ENCODE measurements around the gene DNAH8.
"Not testable (repeated sequence)": the region's sequence is repeated elsewhere in the genome, so short reads cannot be mapped to it uniquely, and the experiment has no call there.

DNAH8 gene

GRCh38 chr6:38715016-38715689, at the start of gene DNAH8:
DNAH8 (plus strand) TSS chr6:38715311; CDS start chr6:38722810, 7,499 bp downstream.
- no peak for DNase-seq (ENCODE audit: low read depth)

- DNase-seq (ENCODE audit: low read depth), result peak; percentile 13
Observed at GRCh38 chr6:38671885-38672467, 43.1 kb upstream of the DNAH8 start.

DNA sequence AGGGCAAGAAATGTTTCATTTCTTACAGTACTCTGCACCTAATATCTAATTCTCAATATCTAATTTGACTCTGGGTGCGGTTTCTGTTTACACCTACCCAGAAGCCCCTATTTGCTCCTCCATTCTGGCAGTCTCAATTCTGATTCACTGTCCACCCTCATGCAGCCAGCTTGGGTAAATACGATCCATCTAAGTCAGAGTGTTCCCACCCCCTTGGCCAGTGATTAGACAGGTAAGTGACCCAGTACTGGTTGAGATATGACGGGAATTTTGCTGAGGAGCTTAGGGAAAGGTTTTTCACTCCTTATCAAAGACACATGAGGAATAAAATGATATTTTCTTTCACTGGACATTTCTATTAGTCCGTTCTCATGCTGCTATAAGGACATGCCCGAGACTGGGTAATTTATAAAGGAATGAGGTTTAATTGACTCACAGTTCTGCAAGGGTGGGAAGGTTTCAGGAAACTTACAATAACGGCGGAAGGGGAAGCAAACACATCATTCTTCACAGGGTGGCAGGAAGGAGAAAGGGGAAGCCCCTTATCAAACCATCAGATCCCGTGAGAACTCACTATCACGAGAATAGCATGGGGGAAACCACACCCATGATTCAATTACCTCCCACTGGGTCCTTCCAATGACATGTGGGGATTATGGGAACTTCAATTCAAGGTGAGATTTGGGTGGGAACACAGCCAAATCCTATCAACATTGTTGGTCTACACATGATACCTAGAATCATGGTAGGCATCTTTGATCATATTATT, 41.5 kb upstream of the DNAH8 start:
- DNase-seq (ENCODE audit: low read depth), result no peak

- no peak for DNase-seq (ENCODE audit: low read depth)
Observed at GRCh38 chr6:38676236-38676973, 38.7 kb upstream of the DNAH8 start.

DNA sequence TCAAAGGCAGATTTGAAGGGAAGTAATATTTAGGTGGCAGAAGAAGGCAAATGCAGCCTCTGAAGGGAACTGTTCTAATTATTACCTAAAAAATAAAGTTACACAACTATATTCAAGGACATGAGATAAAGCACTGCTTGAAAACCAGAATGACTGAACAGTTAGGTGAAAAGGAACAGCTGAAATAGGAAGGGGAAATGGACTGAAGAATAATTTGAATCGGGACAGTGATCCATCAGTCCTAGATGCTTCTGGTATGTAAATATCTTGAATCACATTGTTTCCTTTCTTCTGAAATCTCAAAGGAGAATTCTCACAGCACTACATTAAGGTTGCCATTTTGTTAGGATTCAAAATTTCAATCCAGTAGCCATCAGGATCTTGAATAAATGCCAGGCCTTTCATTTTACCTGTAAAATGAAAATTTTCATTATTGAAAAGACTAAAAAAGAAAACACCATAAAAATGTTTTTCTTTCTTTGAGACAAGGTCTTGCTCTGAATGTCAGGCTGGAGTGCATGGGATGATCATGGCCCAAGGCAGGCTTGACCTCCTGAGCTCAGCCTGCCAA, 38.1 kb upstream of the DNAH8 start:
- no peak for DNase-seq (ENCODE audit: low read depth)

GRCh38 chr6:38678178-38678760, 36.8 kb upstream of the DNAH8 start:
- no peak for DNase-seq (ENCODE audit: low read depth)

DNA sequence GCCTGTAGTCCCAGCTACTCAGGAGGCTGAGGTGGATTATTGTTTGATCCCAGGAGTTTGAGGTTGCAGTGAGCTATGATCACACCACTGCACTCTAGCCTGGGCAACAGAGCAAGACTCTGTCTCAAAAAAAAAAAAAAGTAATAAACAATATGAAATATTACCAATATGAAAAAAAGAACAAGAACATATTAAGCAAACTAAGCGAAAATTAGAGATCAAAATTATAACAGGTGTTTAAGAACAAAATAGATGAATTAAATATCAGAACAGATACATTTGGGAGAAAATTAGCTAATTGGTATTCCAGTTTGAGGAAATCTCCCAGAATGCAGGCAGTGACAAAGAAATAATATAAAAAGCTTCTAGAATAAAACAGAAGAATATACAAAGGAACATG, 35.4 kb upstream of the DNAH8 start:
- no peak for DNase-seq (ENCODE audit: low read depth)

DNA sequence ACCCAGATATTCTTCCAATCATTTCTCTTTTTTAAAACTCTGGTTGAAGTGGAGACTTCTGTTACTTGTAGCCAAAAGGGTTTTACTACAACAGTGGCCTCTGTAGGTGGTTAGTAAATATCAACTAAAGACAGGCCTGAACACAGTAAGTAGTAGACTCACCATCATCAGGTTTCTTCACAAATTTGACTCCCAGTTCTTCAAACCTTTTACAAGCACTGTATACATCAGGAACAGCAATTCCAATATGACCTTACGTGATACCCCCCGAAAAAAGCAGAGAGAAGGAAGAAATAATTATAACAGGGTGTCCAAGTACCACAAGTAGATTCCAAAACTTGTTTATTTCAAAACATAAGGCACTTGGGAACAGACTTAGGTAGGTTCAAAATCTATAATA, 33.3 kb upstream of the DNAH8 start:
- DNase-seq (ENCODE audit: low read depth), result no peak

- no peak for DNase-seq (ENCODE audit: low read depth)
Observed at GRCh38 chr6:38684237-38684636, 30.9 kb upstream of the DNAH8 start.

- no peak for DNase-seq (ENCODE audit: low read depth)
Observed at GRCh38 chr6:38684904-38685303, 30.2 kb upstream of the DNAH8 start.

DNA sequence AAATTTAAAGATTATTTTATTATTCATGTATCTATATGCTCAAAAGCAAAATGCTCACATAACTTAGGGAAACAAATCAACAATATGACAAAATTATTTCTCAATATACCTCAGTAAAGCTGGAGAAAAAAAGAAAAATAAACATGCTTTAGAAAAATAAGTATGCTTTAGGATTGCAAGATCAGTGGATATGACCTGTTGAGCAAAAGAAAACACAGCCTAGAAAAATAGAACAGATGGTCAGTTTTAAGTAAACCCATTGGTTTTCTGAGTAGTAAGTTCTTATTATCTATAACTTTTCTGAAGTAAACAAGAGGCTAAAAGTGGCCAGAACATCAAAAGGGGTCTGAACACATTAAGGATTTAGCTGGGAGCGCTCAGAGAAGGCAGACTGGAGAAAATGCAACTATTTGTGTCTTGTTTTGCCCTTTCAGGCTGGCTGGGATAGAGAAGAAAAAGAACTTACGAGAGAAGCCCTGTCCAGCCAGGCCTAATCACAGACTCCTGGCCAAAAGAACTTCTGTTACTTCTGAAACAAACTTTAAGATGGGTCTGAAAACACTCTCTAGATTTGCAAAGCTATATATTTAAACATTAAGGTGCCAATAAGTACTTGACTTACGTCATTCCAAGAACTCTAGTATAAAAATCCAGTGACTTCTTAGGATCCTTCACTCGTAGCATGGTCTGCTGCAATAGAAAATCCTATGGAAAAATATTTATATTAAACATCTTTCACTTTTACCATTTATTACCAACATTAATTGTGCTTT, 28.7 kb upstream of the DNAH8 start:
- no peak for DNase-seq (ENCODE audit: low read depth)

- DNase-seq (ENCODE audit: low read depth), result no peak
Observed at GRCh38 chr6:38687043-38687353, 28.1 kb upstream of the DNAH8 start.

GRCh38 chr6:38687549-38687948, 27.6 kb upstream of the DNAH8 start:
- no peak for DNase-seq (ENCODE audit: low read depth)

- DNase-seq (ENCODE audit: low read depth), result no peak
Observed at GRCh38 chr6:38688579-38689087, 26.5 kb upstream of the DNAH8 start.

- DNase-seq (ENCODE audit: low read depth), result no peak
Observed at GRCh38 chr6:38695227-38695900, 19.7 kb upstream of the DNAH8 start.

DNA sequence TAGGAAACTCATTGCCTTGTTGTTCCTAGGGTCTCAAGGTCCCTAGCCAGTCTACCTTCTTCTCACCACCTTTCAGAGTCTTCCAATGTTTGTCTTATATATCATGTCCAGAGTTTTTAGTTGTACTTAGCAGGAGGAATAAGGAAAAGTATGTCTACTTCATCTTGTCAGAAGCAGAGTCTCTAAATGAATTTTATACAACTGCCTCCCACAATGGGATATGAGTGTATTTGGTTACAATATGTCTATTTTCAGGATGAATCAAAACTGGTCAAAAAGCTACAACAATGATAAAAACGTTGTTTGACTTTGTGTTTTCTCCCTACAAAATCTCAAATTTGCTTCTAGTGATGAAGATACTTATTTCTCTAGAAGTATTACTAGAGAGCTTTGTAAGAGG, 19.2 kb upstream of the DNAH8 start:
- DNase-seq (ENCODE audit: low read depth), result no peak

DNA sequence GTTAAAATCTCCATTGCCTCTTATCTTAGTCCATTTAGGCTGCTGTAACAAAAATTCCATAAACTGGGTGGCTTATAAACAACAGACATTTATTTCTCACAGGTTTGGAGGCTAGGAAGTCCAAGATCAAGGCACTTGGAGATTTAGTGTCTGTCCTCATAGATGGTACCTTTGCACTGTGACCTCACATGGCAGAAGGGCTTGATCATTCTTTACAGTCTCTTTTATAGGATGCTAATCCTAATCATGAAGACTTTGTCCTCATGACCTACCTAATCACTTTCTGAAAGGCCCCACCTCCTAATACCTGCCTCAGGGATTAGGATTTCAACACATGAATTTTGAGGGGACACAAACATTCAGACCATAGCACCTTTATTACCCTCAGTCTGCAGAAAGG, 18.8 kb upstream of the DNAH8 start:
- no peak for DNase-seq (ENCODE audit: low read depth)

- DNase-seq (ENCODE audit: low read depth), result no peak
Observed at GRCh38 chr6:38697846-38698245, 17.3 kb upstream of the DNAH8 start.

DNA sequence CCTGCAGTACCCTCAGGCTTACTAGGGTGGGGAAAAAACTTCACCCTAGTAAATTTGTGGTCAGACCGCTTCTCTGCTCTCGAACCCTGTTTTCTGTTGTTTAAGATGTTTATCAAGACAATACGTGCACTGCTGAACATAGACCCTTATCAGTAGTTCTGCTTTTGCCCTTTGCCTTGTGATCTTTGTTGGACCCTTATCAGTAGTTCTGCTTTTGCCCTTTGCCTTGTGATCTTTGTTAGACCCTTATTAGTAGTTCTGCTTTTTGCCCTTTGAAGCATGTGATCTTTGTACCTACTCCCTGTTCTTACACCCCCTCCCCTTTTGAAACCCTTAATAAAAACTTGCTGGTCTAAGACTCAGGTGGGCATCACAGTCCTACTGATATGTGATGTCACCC, 15.4 kb upstream of the DNAH8 start:
- not testable (repeated sequence) for DNase-seq (ENCODE audit: low read depth)

DNA sequence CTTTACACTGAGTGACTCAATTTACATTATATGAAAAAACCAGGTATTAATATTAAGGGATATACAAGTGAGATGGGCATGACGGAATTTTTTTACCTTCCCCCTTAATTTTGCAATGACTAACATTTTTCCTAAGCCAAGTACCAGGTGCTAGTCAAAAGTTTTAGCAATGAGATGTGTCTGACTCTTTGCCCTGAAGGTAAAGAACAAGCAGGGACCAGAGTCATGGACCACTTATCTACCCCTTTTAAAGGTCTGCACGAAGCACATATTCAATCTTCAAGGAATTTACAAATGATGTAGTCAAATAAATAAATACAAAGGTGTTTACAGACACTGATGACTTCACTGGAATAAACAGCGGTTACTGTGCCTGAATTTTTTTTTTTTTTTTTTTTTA, 13.6 kb upstream of the DNAH8 start:
- no peak for DNase-seq (ENCODE audit: low read depth)
